ENCODE results near the gene SLC9A9.

The SLC9A9 gene

GRCh38 chr3:143245692-143246091, 602.6 kb downstream of the SLC9A9 start:
- DNase-seq (ENCODE audit: low read depth), result no peak

- DNase-seq (ENCODE audit: low read depth), result no peak
Observed at GRCh38 chr3:143244516-143245063, 603.7 kb downstream of the SLC9A9 start.

DNA sequence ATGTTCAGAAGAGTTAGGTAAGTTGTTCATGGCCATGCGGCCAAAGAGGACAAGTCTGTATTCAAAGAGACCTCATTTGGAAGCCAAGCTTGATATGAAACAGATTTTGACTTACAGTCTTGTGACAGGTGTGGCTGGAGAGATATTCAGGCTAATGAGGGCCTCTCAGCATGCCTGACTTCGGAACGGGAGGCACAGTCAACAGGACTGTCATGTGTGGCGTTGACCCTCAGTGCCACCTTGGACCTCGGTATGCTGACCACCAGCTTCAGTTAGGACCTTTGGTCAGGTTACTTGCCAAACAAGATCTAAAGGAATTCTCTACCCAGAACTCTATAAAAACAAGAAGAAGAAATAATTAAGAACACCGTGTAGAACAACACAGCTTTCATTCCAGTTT, 604.6 kb downstream of the SLC9A9 start:
- DNase-seq (ENCODE audit: low read depth), result no peak

DNA sequence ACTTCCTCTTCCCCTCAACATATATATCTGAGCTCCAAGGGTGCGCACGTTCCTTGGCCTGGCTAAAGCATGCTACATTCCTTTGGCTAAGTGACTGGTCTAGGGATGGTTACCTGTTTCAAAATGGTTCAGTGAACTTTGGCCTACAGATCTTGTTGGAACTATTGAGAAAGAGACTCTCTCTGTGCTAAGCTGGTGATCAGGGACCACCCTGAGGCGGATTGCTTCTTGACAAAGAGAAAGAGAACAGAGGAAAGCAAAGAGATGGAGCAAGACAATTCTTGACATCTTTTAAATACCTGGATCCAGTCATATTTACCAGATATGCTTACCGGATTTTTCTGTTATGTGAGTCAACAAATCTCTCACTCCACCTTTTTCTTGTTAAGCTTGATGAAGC, 605.6 kb downstream of the SLC9A9 start:
- no peak for DNase-seq (ENCODE audit: low read depth)

DNA sequence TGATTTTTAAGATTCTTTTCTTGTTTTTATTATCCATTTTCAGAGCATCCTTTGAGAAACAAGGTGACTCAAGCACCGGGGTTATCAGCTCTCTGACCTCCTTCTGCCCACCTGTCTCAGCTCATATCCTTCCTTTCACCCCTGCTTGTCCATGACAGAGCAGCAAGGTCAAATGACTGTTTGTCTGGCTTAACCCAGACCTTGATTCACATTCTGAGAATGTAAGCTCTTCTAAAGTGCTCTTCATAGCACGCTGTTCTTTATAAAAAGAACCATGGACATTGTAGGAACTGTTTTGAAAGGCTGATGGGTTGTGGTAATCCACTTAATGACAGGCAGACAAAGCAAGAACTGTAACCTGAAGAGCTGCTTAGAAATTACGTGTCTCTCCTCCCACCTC, 606.2 kb downstream of the SLC9A9 start:
- peak; percentile 59 for DNase-seq (ENCODE audit: low read depth)

DNA sequence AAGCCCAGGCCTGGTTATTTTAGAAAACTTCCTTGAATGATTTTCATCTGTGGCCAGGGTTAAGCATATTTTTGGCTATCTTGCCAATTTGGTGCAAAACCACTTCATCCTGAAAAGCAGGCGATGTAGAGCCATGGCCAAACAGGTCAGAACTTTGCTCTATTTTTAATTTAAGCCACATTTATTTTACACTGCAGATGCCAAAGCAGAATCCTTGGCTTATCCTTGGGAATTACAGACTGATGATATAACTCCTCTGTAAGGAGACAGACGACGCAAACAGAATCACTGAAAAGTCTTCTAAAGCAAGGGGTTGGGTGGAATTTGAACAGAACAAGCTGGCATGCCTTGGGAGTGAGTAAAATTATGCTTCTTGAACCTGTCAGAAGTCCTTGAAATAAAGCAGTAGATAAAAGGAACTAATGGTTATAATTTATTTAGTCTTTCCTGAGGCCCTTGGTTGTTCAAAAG, 606.8 kb downstream of the SLC9A9 start:
- peak; percentile 79 for DNase-seq (ENCODE audit: low read depth)

GRCh38 chr3:143240886-143241285, 607.4 kb downstream of the SLC9A9 start:
- no peak for DNase-seq (ENCODE audit: low read depth)

GRCh38 chr3:143239031-143239430, 609.2 kb downstream of the SLC9A9 start:
- DNase-seq (ENCODE audit: low read depth), result peak; percentile 53

DNA sequence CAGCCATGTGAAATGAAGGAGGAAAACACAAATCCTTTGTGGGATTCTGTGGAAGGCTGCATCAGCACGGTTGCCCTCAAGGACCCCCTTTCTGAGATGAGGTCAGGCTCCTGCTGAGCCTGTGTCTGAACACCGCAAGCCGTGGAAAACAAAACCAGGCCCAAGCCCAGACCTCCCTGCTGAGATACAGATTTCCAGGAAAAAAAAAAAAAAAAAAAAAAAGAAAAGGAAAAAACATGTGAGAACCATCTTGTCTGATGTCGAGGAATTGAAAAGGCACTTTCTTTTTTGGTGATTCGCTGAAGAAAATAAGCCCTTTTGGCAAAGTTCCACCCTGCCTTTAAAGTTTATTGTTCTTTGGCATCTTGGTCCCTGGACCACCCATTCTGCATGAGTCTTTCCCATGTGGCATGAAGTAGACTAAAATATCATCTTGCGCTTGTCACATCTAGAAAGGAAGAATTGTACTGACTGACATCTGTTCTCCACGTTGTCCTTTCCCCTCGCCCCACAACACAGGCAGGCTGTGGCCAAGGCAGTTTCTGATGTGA, 611.1 kb downstream of the SLC9A9 start:
- DNase-seq (ENCODE audit: low read depth), result no peak

GRCh38 chr3:143236226-143236964, 611.9 kb downstream of the SLC9A9 start:
- no peak for DNase-seq (ENCODE audit: low read depth)

DNA sequence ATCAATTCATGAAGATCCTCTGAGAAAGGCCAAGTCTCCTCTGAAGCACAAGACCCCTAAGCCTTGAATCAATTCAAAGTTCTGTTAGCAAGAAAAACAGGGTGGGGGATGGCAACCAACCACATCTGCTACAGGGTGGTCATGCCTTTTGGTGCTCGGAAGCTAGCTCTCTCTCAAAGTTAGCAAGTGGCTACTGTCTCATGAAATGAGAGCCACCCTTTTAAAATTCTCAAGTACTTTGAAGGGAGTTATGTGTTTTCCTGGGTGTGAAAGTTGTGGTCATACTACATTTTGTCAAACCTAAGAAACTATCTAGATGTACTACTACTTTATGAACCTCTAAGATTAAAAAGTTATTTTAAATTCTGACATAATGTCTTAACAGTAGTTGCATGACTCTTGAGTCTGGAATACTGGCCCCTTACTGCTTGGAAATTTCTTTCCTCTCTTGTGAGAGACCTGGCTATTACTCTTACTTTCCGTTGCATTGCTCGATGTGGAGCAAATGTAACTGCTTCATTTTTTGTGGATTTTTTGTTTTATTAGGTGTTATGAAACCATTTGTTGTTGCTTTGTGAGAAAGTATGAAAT, 612.6 kb downstream of the SLC9A9 start:
- DNase-seq (ENCODE audit: low read depth), result no peak

GRCh38 chr3:143234526-143234925, 613.7 kb downstream of the SLC9A9 start:
- peak; percentile 60 for DNase-seq (ENCODE audit: low read depth)

- DNase-seq (ENCODE audit: low read depth), result no peak
Observed at GRCh38 chr3:143232981-143233380, 615.3 kb downstream of the SLC9A9 start.

- no peak for DNase-seq (ENCODE audit: low read depth)
Observed at GRCh38 chr3:143228405-143228804, 619.9 kb downstream of the SLC9A9 start.

DNA sequence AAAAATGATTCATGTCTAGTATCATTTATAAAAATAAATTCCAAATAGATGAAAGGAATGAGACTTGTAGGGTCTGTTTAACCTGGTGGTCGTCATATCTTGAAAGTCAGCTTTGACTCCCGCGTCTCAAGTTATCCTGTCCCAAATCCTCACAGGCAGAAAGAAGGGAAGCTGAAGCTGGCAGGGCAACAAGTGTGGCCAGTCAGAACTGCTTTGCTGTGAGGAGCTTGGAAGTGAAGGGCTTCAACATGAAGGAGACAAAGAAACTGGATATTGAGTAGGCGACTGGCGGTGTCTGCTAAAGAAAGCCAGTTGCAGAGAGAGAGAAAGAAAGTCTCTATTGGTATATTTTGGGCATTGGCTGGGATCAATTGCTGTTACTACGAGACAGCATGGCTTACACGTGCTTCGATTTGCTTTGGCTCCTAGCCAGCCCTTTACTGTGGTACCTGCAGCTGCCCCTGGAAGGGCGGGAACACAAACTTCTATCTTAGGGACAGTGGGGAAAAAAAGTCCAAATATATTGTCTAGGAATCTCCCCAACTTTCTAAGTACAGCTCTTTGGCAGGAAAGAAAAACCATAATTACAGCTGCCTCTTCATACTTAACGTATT, 621.5 kb downstream of the SLC9A9 start:
- no peak for DNase-seq (ENCODE audit: low read depth)

GRCh38 chr3:143224716-143225115, 623.6 kb downstream of the SLC9A9 start:
- no peak for DNase-seq (ENCODE audit: low read depth)

- no peak for DNase-seq (ENCODE audit: low read depth)
Observed at GRCh38 chr3:143222981-143223380, 625.3 kb downstream of the SLC9A9 start.

DNA sequence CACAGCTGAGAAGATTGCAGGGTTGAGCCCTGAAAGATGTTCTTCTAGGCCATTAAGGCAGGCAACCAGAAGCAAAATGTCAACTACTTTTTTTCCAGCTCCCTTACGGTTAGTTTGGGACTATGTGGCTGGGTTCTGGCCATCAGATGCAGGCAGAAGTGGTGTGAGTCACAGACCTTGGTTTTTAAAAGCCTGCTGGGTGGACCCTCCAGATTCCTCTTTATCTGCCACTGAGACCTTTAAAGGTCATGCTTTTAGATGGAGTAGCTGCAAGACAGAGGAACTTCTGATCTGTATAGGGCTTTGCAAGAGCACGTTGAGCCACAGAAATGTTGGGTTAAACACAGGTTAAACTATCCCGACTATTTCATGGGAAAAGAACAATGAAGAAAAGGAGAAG, 625.8 kb downstream of the SLC9A9 start:
- peak; percentile 47 for DNase-seq (ENCODE audit: low read depth)

GRCh38 chr3:143221446-143221845, 626.8 kb downstream of the SLC9A9 start:
- DNase-seq (ENCODE audit: low read depth), result no peak

DNA sequence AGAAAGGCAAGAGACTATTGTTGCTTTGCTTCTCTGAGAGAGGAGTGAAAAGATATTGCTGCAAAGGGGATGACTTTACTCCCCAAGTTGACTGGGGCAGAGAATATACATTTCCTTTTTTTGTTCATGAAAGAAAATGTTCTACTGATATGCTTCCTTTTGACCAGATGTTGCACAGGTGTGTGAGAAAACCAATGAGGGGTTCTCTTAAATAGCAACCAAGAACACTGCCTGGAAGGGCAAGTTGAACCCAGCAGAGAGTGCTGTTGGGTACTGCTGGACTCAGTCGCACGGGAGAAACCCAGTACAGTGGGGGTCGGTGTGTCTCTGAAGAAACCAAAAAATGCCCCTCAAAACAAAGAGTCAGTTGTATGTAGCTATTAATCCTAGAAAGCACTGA, 627.5 kb downstream of the SLC9A9 start:
- DNase-seq (ENCODE audit: low read depth), result no peak

- no peak for DNase-seq (ENCODE audit: low read depth)
Observed at GRCh38 chr3:143218166-143218835, 630.0 kb downstream of the SLC9A9 start.

DNA sequence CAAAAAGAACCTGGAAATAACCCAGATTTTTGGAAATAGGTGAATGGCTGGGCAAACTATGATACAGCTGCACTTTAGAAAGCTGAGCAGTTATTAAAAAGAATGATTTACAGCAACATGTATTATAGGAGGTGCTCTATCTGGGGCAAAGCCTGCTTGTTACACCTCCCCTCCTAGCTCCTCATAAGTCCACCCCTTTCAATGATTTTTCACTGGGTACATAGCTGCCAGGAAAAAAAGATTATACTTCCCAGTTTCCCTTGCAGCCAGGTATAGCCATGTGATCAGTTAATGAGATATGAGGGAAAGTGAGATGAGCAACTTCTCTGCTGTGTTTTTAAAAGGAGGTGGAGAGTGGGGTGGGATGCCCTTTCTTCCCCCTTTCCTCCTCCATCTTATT, 631.0 kb downstream of the SLC9A9 start:
- no peak for DNase-seq (ENCODE audit: low read depth)
